GM18873 (cell line): Measurements from ENCODE around the gene SASH1.

Experiments used
- ATAC-seq: cut with Tn5 transposase; IDR thresholded peaks from one replicate; pipeline ENCODE4 v1.9.1; 2021; ENCODE audit warnings: mild to moderate bottlenecking, moderate library complexity, moderate number of reproducible peaks; ENCODE audit not compliant: unreplicated experiment, low FRiP score

The SASH1 gene

DNA sequence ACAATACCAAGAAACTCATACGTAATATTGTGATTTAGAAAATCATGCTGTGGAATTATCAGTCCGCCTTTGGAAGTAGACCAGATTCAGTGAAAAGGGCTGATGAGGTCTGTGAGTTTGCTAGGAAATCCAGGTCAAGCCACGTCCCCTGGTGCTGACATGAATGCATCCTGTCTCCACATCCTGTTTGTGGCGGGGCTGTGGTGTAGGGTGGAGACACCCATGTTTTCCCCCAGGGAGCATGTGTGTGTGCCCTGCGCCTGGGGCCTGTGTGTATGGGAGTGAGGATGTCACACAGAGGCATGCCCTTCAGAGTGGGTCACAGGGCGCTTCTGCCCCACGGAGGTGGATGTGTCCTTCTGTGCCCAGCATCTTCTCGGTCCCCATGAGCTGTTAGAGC lies 109.1 kb downstream of the SASH1 start:
- ATAC-seq = peak; percentile 60

- no peak for ATAC-seq
Measured at GRCh38 chr6:148452876-148453275, 110.2 kb downstream of the SASH1 start.

DNA sequence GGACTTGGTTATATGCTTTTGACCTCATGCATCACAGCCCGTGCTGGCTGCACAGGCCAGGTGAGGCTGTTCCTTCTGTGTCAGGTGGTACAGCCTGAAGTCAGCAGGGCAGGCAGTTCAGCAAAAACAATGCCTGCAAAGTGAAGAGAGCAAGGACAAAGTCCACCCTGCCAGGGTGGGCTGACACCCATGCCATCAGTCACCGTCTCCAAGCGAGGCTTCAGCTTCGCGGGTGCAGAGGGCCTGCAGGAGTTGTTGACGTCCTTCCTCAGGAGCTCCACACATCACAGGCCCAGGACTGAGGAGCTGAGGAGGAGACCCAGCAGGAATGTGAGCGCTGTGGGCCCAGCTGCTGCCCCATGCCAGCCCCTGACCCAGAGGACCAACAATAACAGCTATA lies 111.3 kb downstream of the SASH1 start:
- no peak for ATAC-seq

DNA sequence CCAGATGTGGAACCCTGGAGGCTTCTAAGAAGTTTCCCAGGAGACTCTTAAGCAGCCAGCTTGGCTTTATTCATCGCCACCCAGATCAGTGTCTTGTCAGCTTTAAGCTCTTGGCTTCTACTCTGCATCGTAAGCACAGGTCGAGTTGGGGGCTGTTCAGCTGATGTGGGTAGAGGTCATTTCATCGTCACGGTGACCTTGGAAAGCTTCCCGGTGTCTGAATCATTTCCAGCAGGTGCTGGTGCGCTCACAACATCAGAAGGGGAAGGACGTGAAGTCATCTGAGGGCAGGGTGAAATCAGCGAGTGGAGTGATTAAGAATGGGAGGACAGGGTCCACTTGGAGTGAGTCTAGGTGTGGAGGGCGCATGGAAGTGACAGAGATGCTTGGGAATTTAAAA lies 112.6 kb downstream of the SASH1 start:
- no peak for ATAC-seq

DNA sequence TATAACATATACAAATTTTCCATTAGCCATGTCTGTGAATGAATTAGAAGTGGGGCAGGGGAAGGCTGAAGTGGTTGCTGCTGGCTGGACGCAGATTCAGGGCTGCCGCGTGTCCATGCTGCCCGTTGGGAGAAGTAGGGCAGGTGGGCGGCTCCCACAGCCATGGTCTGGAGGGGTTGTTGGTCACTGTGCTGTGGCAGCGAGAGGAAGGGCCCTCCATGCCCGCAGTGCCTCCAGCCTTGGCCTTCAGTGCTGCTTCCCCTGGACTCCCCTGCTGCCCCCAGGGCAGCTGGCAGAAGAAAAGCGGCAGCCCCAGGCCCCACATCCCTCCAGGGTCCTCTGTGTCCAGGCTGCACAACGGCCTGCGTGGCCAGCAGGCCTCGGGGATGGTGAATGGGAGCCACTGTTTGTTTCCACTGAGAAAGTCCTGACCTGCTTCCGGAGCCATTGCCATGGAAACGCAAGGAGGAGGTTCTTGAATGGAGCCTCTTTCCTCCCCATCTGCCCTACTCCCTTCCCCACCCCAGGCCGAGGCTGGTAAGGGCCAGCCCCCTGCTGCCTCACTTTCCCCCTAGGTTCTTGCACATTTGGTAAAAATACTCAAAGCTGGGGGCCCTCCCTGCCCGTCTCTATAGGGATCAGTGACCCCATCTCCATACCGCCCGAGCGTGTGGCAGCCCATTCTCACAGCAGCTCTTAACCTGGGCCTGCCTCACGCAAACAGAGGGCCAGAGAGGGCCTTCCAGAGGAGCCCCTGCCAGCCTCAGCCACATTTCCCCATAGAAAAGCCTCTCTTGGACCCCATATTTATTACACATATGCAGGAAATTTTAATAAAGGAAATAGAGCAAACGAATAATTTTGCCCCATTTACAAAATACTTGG lies 113.3 kb downstream of the SASH1 start:
- ATAC-seq = no peak

- ATAC-seq = no peak
Measured at GRCh38 chr6:148457137-148457842, 114.7 kb downstream of the SASH1 start.

- no peak for ATAC-seq
Measured at GRCh38 chr6:148457843-148458159, 115.2 kb downstream of the SASH1 start.

DNA sequence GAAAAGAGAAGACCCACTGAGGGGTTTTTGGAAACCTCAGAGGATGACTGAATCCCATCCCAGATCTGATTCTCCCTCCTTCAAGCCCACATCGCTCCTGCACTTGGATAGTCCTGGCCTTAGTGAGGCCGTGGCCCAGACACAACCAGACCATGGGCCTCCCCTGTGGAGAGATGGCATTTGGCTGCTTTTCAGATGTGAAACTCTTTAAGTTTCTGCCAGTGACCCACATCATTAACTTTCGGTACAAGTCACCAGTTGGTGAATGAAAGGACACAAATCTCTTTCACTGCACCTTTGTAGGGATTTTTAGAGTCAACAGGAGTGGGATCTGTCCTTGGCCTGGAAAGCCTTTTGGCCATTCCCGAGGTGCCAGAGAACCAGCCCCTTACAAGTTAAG lies 116.6 kb downstream of the SASH1 start:
- ATAC-seq = no peak

- ATAC-seq = no peak
Measured at GRCh38 chr6:148460876-148461646, 118.4 kb downstream of the SASH1 start.

- ATAC-seq = no peak
Measured at GRCh38 chr6:148461986-148462577, 119.4 kb downstream of the SASH1 start.

DNA sequence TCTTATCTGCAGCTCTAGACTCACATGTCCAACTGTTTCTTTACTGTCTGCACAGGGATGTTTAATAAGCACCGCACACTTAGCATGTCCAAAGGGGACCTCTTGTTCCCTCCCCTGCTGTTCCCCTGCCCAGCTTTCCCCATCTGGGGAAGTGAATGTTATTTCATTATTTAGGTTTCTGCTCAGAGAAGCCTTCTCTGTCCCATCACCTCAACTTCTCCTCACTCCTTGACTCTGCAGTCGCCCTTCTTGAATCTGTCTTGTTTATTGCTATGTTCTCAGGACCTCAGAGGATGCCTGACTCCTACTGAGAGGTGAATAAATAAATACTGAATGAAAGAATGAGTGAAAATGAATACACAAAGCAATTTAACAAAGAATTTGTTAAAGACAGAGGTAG lies 121.0 kb downstream of the SASH1 start:
- no peak for ATAC-seq

- peak; percentile 53 for ATAC-seq
Measured at GRCh38 chr6:148464319-148465010, 121.8 kb downstream of the SASH1 start.

DNA sequence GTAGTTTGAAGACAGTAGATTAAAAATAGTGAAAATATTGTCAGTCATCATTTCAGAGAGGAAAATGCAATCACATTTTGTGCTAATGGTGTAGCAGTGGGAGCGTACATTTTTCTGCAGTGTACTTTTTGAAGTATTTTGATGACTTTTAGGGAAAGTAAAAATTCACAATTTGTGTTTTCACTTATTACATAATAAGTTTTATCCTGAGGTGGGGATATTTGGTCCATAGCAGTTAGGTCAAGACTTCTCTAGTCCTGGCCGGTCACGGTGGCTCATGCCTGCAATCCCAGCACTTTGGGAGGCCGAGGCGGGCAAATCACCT lies 122.3 kb downstream of the SASH1 start:
- ATAC-seq = no peak

DNA sequence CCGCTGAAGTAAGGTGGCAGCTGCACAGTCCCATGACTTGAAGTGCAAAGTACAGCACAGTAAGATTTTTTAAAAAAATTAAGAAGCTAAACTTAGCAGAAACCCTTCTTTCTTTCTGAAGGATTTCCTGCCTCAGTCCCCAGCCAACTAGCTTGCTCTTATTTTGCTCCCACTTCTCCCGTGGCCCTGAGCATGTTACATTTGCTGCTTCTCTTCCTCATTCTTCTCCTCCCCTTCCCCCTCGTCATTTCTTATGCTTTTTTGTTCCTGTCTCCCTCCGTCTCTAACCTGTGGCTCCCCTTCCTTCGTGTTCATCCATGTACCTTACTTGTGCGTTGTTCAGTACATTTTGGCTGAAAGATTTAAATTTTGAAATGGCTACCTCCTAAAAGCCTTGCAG lies 123.0 kb downstream of the SASH1 start:
- ATAC-seq = no peak

- no peak for ATAC-seq
Measured at GRCh38 chr6:148466158-148466557, 123.5 kb downstream of the SASH1 start.

DNA sequence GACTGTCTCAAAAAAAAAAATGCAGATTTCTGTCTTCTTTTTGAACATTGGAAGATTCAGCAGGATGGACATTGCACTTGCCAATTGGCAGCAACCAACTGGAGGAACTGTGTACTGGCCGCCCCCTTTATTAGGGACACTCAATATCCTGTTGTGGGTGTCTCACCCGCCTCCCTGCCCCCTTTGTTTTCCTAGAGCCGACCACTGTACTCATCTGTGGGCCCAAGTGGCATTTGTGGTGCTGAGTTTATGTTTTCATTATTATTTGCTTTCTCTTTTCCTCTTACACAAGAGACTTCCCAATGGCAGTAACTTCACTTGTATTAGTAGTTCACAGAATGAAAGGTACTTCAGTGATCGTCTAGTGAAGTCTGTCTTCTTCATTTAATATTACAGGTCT lies 125.3 kb downstream of the SASH1 start:
- no peak for ATAC-seq

DNA sequence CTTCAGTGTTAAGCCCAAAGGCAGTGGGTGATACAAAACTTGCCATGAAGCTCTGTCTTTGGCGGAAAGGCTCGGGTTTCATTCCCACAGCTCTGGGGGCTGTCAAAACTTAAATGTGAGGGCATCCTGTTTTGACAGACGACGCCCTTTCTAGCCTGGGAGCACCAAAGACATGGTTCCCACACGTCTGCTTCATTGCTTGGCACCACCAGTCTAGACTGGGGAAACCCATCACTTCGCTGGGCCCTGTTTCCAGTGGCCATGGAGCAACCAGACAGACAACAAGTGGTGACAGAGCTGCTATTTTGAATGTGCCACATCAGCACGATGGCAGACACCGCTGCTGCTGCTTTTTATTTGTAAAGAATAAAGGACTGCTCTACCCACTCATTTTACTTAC lies 127.5 kb downstream of the SASH1 start:
- ATAC-seq = no peak

GRCh38 chr6:148470606-148471465 lies 128.2 kb downstream of the SASH1 start:
- ATAC-seq = no peak

DNA sequence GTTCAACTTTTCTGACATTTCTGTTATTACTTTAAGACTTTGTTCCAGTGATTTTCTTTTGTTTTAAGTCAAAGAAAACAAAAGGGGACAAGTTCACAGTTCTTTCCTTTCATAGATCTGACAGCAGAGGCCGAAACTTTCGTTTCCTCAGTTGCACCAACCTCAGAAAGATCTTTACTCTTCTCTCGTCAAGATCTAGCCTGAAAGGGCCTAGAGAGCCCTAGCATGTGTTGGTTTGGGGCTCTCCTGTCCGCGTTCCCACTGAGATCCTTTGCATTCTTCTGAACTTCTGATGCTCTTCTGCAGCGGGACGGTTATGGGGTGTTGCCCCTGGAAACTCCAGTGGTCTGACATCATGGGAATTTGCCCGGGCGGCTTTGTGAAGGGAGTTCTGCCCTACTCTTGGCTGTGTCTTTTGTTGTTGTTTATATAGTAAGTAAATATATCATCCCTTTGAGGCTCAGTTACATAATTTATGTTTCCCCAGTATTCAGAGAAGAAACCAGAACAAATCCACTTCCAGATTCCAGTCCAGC lies 129.1 kb downstream of the SASH1 start:
- no peak for ATAC-seq
